HG03432 (cell line): ENCODE data around the gene NCR3LG1.
"Not testable (repeated sequence)": the region's sequence is repeated elsewhere in the genome, so short reads cannot be mapped to it uniquely, and the experiment has no call there.

Source experiments
- ATAC-seq: cut with Tn5 transposase; IDR thresholded peaks from one replicate; pipeline ENCODE4 v1.9.1; 2021; ENCODE audit warnings: mild to moderate bottlenecking, moderate library complexity; ENCODE audit not compliant: unreplicated experiment

NCR3LG1 gene

DNA sequence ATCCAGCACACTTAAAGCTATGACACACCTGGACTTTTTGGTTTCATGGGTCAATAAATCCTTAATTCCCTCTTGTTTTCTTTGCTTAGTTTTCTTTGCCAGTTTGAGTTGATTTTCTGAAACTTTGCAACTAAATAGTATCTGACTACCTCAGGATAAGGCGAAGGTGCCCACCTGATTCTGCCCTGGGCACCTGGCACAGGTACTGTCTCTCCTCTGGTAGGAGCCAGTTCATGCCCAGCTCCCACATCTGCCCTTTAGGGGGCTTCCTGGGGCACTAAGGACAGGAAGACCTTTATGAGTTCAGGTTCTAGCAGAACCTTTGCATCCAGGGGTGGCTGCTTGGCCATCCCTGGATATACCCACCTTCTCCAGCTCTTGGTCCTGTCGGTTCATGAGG is 56.4 kb downstream of the NCR3LG1 start:
- no peak for ATAC-seq

DNA sequence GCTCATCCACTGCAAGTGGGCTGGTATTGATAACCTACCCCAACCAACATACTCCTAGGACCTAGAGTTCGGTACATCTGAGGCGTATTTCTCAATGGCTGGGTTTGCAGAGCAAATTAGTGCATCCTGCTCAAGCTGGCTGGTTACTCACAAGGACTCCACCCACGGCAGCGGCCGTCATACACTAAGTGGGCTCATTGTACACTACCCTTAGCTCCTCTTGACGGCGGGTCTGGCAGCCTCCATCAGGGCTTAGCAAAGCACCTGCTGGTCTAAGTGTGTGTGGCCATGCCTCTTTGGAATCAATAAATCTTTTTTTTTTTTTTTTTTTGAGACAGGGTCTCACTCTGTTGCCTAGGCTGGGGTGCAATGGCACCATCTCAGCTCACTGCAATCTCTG is 57.0 kb downstream of the NCR3LG1 start:
- no peak for ATAC-seq

DNA sequence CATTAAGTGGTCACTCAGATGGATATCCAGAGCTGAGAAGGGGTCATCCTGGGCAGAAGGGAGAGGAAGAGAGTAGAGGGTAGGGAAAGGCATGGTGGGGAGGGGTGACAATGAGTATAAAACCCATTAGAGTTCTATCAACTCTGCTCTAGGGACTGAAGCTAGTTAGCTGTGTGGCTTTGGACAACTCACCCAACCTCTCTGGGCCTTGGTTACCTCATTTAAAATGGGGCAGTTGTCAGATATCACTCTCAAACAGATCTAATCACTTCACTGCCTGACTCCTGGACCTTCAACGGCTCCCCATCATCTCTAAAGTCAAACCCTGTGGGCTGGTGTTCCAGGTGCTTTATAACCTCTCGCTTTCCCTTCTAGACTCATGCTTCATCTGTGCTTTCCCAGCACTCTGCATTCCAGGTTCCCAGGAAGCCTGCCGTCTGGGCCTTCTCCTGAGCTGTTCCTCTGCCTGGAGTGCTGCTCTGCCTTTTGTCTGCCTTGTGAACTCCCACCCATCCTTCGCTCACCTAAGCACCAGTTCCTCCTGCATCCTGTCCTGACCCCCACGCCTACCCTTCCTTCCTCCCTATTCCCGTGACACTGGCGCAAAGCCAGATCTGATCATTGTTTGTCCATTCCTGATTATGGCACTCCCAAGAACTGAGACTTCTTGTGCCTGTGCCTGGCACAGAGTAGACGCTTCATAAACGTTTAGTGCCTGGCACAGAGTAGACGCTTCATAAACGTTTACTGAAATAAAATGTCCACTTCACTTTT is 59.2 kb downstream of the NCR3LG1 start:
- ATAC-seq: no peak

DNA sequence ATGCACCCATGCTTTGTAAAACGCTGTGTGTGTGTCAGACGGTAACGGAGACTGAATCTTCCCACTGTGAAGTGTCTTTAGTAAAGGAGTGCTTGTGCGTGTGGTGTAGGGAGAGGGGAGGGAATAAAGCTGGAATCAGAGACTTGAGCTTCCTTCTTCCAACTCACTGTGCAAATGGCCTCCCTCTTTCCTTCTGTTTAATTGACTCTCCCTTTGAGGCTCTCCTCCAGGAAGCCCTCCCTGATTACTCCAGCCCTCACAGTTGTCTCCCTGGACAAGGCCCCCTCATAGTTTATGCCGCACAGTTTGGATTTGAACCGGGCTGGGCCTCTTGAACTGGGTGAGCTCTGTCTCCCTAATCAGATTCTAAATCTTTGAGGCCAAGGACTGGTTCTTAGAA is 59.8 kb downstream of the NCR3LG1 start:
- no peak for ATAC-seq

DNA sequence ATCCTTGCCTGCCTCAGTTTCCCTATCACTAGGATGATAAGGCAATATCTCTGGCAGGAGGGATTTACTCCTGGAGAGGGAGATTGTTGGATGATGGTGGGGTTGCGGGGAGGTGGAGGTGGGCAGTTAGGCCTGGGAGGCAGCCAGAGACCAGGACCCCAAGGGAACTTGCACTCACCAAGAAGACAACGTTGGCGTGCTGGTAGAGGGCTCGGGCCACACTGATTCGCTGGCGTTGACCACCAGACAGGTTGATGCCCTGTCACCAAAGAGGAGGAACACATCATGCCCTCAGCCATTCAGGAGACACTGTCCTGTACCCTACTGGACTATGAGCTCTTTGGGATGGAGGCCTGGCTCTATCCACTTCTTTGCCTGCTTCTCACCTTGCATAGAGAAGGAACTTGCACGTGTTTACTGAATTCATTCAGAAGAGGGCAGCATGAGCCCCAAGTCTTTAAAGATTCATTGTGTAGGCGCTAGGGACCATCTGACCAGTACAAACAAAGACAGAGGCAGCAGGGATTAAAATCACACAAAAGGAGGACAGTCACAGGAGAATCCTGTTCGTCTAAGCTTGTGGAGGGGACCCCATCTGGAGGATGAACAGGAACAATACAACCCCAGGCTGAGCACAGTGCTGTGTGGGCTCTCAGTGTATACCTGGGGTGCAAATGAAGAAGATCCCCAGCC is 61.0 kb downstream of the NCR3LG1 start:
- no peak for ATAC-seq

DNA sequence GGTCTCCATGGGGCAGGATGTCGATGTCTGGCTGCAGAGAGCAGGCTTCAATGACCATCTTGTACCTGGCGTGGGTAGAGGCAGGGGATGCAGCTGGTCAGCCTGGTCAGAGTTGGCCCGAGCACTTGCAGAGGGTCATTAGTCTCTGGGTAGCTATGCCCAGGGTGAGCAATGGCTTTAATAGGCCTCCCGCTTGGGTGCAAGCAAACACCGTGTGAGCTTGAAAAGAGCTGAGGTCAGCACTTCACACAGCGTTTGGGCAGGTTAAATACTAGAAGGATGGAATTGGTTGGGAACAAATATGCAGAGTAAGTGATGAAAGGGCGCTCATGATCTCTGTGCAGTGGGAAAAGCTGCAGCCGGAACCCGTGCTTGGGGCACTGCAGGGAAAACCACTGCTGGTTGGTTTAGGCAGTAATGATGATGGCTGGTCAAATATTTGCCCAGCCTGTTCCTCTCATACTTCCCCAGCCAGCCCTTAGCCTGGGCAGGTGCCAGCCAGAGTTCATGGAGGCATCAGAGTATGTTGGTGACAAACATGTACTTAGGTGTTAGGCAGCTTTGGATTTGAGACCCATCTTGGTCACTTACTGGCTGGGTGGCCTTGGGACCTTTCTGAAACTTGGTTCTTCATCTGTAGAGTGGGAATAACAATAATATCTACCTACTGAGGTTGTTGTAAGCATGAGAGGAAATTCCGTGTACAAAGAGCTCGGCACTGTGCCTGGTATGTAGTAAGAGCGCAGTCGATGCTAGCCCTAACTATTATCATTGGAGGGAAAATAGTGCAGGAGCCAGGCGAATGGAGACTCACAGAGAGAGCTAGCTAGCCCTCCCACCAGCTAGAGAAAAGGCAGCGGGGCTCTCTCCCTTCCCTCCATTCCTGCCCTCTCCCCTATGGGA is 62.1 kb downstream of the NCR3LG1 start:
- no peak for ATAC-seq

DNA sequence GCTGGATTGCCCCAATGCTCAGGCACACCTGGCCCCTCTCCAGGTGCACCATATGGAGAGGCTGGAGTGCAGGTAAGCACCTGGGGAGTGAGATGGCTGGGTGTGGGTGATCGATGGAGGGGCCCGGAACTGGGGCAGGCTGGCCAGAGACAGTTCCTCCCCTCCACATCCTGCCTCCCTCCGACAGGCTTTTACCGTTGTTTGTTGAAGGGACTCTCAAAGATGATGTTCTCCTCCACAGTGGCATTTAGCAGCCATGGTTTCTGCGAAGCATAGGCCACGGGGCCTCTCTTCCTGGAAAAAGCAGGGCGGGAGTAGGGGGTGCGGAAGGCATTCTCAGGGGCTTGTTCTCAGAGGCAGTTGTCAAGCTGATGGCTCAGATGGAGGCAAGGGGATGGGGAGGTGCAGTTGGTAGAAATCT is 62.7 kb downstream of the NCR3LG1 start:
- ATAC-seq: no peak

DNA sequence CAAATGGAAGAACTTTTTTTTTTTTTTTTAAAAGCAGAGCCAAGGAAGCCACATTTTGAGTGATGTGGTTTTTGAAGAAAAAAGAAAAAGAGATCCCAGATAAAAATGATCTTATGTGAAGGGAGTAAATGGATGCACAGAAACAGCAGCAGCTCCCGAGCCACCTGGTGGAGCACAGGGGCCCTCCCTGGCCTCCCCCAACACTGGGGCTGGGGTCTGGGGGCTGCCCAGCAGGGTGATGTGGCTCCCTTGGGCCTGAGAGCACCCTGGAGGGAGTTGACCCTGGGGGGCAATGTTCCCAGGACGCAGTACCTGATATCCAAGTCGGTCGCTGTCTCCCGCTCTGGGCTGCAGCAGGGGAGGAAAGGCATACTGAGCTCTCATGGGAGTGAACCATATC is 63.4 kb downstream of the NCR3LG1 start:
- no peak for ATAC-seq

DNA sequence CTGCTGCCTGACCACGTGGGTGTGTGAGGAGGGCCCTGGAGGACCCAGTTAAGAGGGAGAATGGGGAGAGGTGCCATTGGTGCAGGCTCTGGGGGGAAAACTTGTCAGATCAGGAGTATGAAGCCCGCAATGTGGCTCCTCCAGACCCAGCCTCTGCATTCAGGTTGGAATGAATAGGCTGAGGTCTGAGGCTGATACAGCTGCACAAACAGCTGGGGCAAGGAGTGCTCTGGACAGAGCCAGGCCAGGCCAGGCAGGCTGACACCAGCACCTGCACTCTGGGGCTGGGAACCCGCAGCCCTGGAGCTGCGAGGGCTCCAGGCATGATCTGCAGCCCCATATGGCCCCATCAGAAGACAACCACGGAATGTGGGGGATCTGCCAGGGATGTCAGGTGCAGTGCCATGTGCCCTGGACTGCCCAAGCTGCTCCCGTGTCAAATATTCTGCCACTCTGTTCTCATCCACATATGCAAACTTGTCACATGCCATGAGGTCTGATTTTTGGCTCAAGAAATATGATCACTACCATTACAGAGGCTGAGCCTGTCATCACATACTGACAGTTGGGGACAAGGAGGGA is 64.0 kb downstream of the NCR3LG1 start:
- ATAC-seq: no peak

DNA sequence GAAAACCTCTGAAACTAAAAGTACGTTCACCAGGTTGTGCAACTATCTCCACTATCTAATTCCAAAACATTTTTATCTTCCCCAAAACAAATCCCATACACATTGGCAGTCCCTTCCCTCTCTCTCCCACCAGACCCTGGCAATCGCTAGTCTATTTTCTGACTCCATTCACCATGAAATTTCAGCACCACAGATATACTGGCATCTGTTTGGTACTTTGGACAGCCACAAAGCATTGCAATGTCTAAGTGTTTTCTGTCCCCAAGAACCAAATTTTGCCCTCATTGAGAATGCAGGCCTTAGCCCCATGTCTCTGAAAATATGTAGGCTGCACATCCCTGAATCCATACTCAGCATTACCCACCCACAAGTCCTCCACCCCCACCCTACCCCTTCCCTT is 64.9 kb downstream of the NCR3LG1 start:
- no peak for ATAC-seq

DNA sequence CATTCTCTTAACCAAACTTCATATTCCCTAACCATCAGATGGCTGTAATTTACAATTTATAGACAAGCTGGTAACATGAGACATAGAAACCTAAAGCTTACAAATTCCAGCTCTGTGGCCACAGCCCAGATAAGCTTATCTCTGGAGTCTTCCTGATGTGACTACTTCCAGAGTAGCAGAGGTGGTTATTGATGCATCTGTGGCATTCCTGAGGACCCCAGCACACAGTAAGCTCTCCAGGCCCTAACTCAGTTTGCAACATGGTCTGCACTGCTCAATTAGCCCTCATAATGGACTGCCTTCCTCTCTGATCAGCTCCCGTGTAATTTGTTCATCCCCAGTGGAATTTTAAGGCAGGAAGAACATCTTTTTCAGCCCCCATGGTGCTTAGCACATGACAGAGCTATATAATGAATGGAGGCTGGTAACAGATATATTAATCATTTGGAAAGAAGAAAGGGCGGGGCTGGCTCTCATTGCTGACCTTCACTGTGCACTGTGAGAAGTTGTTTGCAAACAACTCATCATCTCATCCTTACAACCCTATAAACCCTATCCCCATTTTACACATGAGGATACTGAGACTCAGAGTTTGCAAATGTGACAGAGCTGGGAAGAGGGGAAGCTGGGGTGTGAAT is 67.0 kb downstream of the NCR3LG1 start:
- ATAC-seq: no peak

DNA sequence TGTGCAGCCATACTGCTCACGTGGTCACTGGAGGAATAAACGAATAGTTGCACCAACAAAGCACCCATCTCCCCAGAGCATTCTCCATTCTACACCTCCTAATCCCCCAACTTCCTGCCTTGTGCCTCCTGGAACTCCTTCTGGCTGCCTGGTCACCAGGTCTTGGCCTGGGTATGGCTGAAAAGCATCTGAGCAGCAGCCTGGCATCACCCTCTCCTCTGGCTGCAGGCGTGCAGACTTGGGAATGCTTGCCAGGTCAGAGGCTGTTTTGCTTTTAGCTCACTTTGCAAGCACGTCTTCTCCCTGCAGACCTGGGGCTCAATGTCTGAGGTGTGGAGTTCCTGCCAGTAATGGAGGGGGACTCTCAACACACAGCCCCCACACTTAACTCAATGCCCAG is 70.2 kb downstream of the NCR3LG1 start:
- ATAC-seq: no peak

DNA sequence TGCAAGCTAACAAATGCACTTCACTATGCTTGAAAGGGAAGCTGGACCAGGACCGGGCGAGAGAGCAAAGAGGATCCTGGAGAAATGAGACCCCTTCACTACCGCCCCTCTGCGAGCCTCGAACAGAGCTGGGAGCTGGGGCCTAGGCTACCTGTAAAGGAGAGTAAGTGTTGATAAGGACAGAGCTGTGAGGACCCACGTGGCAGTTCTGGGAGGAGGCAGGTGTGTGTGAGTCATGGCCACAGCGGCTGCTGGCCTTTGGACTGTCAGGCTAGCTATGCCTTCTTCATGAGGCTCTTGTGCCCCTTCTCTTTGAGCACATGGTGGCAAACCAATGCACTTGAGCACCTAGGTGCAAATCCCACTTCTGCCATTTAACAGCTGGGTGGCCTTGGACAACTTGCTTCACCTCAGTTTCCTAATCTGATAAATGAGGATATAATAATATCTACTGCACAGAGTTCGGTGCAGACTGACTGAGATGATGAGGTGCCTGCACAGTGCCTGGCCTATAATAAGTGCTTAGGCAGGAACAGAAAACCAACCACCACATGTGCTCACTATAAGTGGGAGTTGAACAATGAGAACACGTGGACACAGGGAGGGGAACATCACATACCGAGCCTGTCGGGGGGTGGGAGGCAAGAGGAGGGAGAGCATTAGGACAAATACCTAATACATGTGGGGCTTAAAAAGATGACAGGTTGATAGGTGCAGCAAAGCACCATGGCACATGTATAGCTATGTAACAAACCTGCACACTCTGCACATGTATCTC is 72.1 kb downstream of the NCR3LG1 start:
- no peak for ATAC-seq

DNA sequence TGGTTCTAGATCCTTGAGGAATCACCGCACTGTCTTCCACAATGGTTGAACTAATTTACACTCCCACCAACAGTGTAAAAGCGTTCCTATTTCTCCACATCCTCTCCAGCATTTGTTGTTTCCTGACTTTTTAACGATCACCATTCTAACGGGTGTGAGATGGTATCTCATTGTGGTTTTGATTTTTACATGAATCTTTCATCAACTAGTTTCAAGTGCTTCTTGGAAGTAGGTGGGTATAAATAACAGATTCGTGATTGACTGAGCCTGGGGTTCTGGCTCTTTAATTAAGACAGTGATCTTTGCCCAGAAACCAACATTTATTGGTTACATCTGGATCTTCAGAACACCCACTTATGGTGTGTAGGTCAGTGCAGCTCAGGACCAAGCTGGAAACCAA is 74.6 kb downstream of the NCR3LG1 start:
- ATAC-seq: not testable (repeated sequence)
